Right renal pelvis (tissue), 4 donors: ENCODE results near the gene BCL11B. TPM values are rescaled to one million over a fixed set of nuclear protein-coding genes. Genes with fewer than 3 reads are reported as not detected.

Experiments
- DNase-seq, 4 donors: peaks; one replicate each; pipeline ENCODE4 v3.0.0-alpha.2; 2013; ENCODE audit warnings: low read depth in 4 of 4, low spot score in 3 of 4, missing footprints in 1 of 4
- polyA plus RNA-seq, 4 donors: library from polyadenylated mRNA; unstranded; fragments of 120-200 nt; gene quantifications; one replicate each; pipeline ENCODE4 v1.2.1, GENCODE V29; 2013; ENCODE audit not compliant: insufficient read length in 4 of 4

The BCL11B gene
- polyA plus RNA-seq, 4 donors = 2.3 to 2.6 (median 2.4) TPM

GRCh38 chr14:99145307-99145706 is 126.7 kb downstream of the BCL11B start:
- no peak for DNase-seq

GRCh38 chr14:99143793-99144192 is 128.2 kb downstream of the BCL11B start:
- DNase-seq = no peak

GRCh38 chr14:99143126-99143525 is 128.9 kb downstream of the BCL11B start:
- no peak for DNase-seq

- DNase-seq = no peak
These were observed 130.8 kb downstream of the BCL11B start for GRCh38 chr14:99141236-99141635.

GRCh38 chr14:99138999-99139865 is 132.8 kb downstream of the BCL11B start:
- DNase-seq = no peak

- no peak for DNase-seq
These were observed 134.0 kb downstream of the BCL11B start for GRCh38 chr14:99137913-99138571.

- no peak for DNase-seq
These were observed 134.8 kb downstream of the BCL11B start for GRCh38 chr14:99137001-99137700.

GRCh38 chr14:99136401-99136800 is 135.6 kb downstream of the BCL11B start:
- DNase-seq = no peak

GRCh38 chr14:99136047-99136400 is 136.0 kb downstream of the BCL11B start:
- DNase-seq = no peak

GRCh38 chr14:99134516-99135046 is 137.4 kb downstream of the BCL11B start:
- no peak for DNase-seq

- DNase-seq = no peak
These were observed 138.1 kb downstream of the BCL11B start for GRCh38 chr14:99133636-99134515.

- DNase-seq = no peak
These were observed 139.0 kb downstream of the BCL11B start for GRCh38 chr14:99132821-99133635.

GRCh38 chr14:99131632-99132271 is 140.2 kb downstream of the BCL11B start:
- no peak for DNase-seq

- no peak for DNase-seq
These were observed 142.0 kb downstream of the BCL11B start for GRCh38 chr14:99129998-99130397.

- DNase-seq = no peak
These were observed 142.7 kb downstream of the BCL11B start for GRCh38 chr14:99129211-99129696.

GRCh38 chr14:99128185-99128584 is 143.8 kb downstream of the BCL11B start:
- no peak for DNase-seq

GRCh38 chr14:99127651-99128167 is 144.3 kb downstream of the BCL11B start:
- DNase-seq = peak in 2 of 4 donors; percentile 31 to 41

- DNase-seq = no peak
These were observed 146.2 kb downstream of the BCL11B start for GRCh38 chr14:99125616-99126431.
